ENCODE results near the gene COX5A.

Gene COX5A

GRCh38 chr15:74976159-74976558, 38.3 kb upstream of the COX5A start:
- TF ChIP-seq FOXP2 (optimal IDR thresholded peaks at IDR 0.05; ENCODE audit: borderline replicate concordance, extremely low read depth, extremely low read length, insufficient read depth) (no peak), TAF1 (IDR thresholded peaks at IDR 0.05; ENCODE audit: borderline replicate concordance, insufficient read depth, low read length) (no peak), POLR2AphosphoS5 (IDR thresholded peaks at IDR 0.05; ENCODE audit: low read depth, low read length) (no peak), SIN3A (IDR thresholded peaks at IDR 0.05; ENCODE audit: borderline replicate concordance, insufficient read depth, low read length) (no peak)
- TF ChIP-seq, protein P1, sequence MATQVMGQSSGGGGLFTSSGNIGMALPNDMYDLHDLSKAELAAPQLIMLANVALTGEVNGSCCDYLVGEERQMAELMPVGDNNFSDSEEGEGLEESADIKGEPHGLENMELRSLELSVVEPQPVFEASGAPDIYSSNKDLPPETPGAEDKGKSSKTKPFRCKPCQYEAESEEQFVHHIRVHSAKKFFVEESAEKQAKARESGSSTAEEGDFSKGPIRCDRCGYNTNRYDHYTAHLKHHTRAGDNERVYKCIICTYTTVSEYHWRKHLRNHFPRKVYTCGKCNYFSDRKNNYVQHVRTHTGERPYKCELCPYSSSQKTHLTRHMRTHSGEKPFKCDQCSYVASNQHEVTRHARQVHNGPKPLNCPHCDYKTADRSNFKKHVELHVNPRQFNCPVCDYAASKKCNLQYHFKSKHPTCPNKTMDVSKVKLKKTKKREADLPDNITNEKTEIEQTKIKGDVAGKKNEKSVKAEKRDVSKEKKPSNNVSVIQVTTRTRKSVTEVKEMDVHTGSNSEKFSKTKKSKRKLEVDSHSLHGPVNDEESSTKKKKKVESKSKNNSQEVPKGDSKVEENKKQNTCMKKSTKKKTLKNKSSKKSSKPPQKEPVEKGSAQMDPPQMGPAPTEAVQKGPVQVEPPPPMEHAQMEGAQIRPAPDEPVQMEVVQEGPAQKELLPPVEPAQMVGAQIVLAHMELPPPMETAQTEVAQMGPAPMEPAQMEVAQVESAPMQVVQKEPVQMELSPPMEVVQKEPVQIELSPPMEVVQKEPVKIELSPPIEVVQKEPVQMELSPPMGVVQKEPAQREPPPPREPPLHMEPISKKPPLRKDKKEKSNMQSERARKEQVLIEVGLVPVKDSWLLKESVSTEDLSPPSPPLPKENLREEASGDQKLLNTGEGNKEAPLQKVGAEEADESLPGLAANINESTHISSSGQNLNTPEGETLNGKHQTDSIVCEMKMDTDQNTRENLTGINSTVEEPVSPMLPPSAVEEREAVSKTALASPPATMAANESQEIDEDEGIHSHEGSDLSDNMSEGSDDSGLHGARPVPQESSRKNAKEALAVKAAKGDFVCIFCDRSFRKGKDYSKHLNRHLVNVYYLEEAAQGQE (IDR thresholded peaks at IDR 0.05; ENCODE audit: insufficient read depth in 1 of 2, low read depth in 2 of 2, low read length in 2 of 2) = no peak

GRCh38 chr15:74967670-74968069, 29.8 kb upstream of the COX5A start:
- TF ChIP-seq FOXP2 (optimal IDR thresholded peaks at IDR 0.05; ENCODE audit: borderline replicate concordance, extremely low read depth, extremely low read length, insufficient read depth) (no peak), TAF1 (IDR thresholded peaks at IDR 0.05; ENCODE audit: borderline replicate concordance, insufficient read depth, low read length) (no peak), SIN3A (IDR thresholded peaks at IDR 0.05; ENCODE audit: borderline replicate concordance, insufficient read depth, low read length) (no peak), POLR2AphosphoS5 (IDR thresholded peaks at IDR 0.05; ENCODE audit: low read depth, low read length) (no peak)
- TF ChIP-seq, protein P1 (IDR thresholded peaks at IDR 0.05; ENCODE audit: insufficient read depth in 1 of 2, low read depth in 2 of 2, low read length in 2 of 2) = no peak

DNA sequence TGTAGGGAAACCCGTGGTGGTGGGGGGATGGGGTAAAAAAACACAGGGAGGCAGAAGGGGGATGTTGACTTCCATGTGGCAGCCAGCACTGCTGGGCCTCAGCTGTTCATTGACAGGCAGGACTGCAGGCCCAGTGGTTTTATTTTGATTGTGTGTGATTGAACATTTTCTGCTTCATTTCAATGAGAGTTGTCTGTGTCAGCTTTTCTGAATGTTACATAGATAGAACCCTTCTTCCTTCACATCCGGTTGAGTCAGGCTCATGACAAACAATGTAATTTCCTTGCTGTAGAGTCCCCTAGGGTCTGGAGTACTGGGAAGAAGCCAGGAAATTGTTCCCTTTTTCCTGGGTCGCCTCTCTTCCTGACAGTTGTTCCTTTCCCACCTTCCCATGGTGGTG, 26.9 kb upstream of the COX5A start:
- TF ChIP-seq TAF1 (IDR thresholded peaks at IDR 0.05; ENCODE audit: borderline replicate concordance, insufficient read depth, low read length) = no peak
- TF ChIP-seq POLR2AphosphoS5 (IDR thresholded peaks at IDR 0.05; ENCODE audit: low read depth, low read length) = 0 out of 2 replicates have a peak, but pooled peaks have one; percentile 31
- TF ChIP-seq, protein P1 (IDR thresholded peaks at IDR 0.05; ENCODE audit: insufficient read depth in 1 of 2, low read depth in 2 of 2, low read length in 2 of 2) = peak in 1 of 2 experiments; percentile 72; a peak in 1 of 4 replicates
- TF ChIP-seq SIN3A (IDR thresholded peaks at IDR 0.05; ENCODE audit: borderline replicate concordance, insufficient read depth, low read length) = peak; percentile 98; the same call in 1 of the 2 replicates
- TF ChIP-seq FOXP2 (optimal IDR thresholded peaks at IDR 0.05; ENCODE audit: borderline replicate concordance, extremely low read depth, extremely low read length, insufficient read depth) = peak; percentile 86

DNA sequence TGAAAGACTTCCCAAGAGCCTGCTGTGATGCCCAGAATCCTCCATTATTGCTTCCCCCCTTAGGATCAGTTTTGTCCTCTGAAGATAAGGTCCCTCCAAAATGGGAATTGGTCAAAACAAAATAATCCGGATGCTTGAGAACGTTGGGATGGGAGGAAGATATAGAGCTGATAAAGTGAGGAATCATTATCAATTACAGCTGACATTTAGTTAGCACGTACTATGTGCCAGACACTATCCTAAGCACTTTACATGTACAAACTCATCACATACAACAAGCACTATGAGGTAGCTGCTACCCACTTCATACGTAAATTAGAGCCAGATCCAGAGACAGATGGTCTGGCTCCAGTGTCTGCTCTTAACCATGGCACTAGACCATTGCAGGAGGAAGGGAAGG, 25.3 kb upstream of the COX5A start:
- TF ChIP-seq TAF1 (IDR thresholded peaks at IDR 0.05; ENCODE audit: borderline replicate concordance, insufficient read depth, low read length) (no peak), SIN3A (IDR thresholded peaks at IDR 0.05; ENCODE audit: borderline replicate concordance, insufficient read depth, low read length) (no peak), POLR2AphosphoS5 (IDR thresholded peaks at IDR 0.05; ENCODE audit: low read depth, low read length) (no peak), FOXP2 (optimal IDR thresholded peaks at IDR 0.05; ENCODE audit: borderline replicate concordance, extremely low read depth, extremely low read length, insufficient read depth) (no peak)
- TF ChIP-seq, protein P1 (IDR thresholded peaks at IDR 0.05; ENCODE audit: insufficient read depth in 1 of 2, low read depth in 2 of 2, low read length in 2 of 2) = no peak

DNA sequence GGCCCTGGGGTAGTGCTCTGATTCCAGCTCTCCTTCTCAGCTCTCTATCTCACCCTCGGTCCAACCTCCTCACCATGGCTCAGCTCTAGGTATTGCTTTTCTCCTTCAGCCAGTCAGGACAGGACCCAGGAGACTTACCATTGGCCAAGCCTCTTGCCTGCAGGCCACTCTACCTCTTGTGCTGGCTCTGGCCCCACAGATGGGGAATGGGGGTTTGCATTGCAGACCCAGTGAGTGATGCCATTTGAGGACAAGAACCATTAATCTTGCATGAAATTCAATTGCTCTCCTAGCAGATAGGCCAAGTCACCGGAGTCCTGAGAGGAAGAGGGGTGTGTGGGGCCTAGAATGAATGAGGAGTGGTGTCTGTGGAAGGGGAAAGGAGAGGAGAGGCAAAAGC, 24.8 kb upstream of the COX5A start:
- TF ChIP-seq SIN3A (IDR thresholded peaks at IDR 0.05; ENCODE audit: borderline replicate concordance, insufficient read depth, low read length) (no peak), TAF1 (IDR thresholded peaks at IDR 0.05; ENCODE audit: borderline replicate concordance, insufficient read depth, low read length) (no peak), POLR2AphosphoS5 (IDR thresholded peaks at IDR 0.05; ENCODE audit: low read depth, low read length) (no peak), FOXP2 (optimal IDR thresholded peaks at IDR 0.05; ENCODE audit: borderline replicate concordance, extremely low read depth, extremely low read length, insufficient read depth) (no peak)

Data from PFSK-1 (cell line).